ENCODE measurements around the gene SORBS1.
A peak's percentile ranks its signal among the peaks of the same experiment; 100 is the strongest.

DNA sequence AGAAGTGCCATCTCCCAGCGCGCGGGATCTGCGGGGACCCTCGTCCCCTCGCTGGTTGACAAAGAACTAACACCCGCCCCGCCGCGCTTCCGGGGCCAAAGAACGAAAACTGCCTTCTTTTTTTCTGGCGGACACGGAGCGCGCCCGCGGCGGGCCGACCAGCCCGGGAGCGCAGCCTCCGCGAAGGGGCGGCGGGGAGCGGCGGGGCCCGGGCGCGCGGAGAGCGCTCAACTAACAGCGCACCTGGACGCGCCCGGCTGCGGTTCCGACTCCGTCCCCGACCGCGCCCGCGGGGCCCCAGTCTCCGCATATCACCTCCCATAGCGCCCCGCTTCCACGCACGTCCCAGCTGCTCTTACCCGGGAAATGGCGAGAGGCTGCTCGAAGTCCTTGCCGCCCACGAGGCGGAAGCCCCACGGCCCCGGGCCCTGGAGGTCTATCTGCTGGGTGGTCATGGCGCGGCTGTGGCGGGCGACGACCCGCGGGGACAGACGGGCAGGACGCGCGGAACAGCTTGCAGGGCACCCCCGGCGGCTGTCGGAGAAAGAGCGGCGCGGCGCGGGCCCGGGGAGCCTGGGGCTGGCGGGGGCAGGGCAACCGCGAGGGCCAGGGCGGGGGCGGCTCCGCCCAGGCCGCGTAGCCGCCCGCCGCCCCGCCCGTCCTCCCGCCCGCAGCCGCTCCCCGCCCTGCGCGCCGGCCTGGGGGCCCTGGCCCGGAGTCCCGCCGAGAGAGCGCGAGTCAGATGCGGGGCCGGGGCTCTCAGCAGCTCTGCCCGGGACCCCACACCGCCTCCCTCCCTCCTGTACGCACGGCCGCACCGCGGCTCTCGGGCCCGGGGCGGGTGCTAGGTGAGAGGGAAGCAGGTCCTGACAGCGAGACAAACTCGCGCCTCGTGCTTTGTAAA, 270.5 kb downstream of the SORBS1 start, which contains the start of gene PDLIM1:
- TF ChIP-seq CTCF (IDR thresholded peaks at IDR 0.05) (peak; percentile 12 to 48 (median 35)), POLR2A (IDR thresholded peaks at IDR 0.05) (peak; percentile 98)
